Vagina (tissue), 2 donors: ENCODE data around the gene KDM4B. TPM values are rescaled to one million over a fixed set of nuclear protein-coding genes. Genes with fewer than 3 reads are reported as not detected.

Source experiments
- DNase-seq, 2 donors: peaks; one replicate each; pipeline ENCODE4 v3.0.0-alpha.2; 2017; ENCODE audit errors: extremely low spot score in 2 of 2
- H3K27ac ChIP-seq: fragments of 200-600 bp; sonication (generic); one replicate; pipeline ENCODE4 v1.5.1; 2019
- H3K27me3 ChIP-seq: fragments of 200-600 bp; sonication (generic); one replicate; pipeline ENCODE4 v1.5.1; 2019
- H3K36me3 ChIP-seq, 2 donors: fragments of 200-600 bp; sonication (generic); one replicate each; pipeline ENCODE4 v1.5.1; 2017 to 2019
- H3K4me1 ChIP-seq: fragments of 200-600 bp; sonication (generic); one replicate; pipeline ENCODE4 v1.5.1; 2019
- H3K4me3 ChIP-seq, 2 donors: fragments of 200-600 bp; sonication (generic); 1 replicate in 1 of 2; 2 replicates in 1 of 2; pipeline ENCODE4 v1.5.1; 2016 to 2019
- H3K9me3 ChIP-seq: fragments of 200-600 bp; sonication (generic); one replicate; pipeline ENCODE4 v1.5.1; 2019
- CTCF ChIP-seq, 3 experiments: fragments of 450-650 bp in 2 of 3; fragments of 200-600 bp in 1 of 3; sonication (generic) in 1 of 3; IDR thresholded peaks; one replicate each; pipeline ENCODE4 v1.5.1; 2017 to 2019; ENCODE audit warnings: antibody characterized with exemption in 3 of 3, mild to moderate bottlenecking in 2 of 3, moderate library complexity in 2 of 3
- POLR2A ChIP-seq, 2 donors: fragments of 450-650 bp; IDR thresholded peaks; one replicate each; pipeline ENCODE4 v1.6.1; 2017; ENCODE audit warnings: antibody characterized with exemption in 2 of 2, mild to moderate bottlenecking in 2 of 2, moderate library complexity in 2 of 2
- POLR2AphosphoS5 ChIP-seq, 2 donors: sonication (generic); formaldehyde crosslinking; IDR thresholded peaks; one replicate each; pipeline ENCODE4 v1.9.0; 2017; ENCODE audit warnings: antibody characterized with exemption in 2 of 2, mild to moderate bottlenecking in 2 of 2, low read depth in 1 of 2; ENCODE audit not compliant: insufficient read depth in 1 of 2
- intact Hi-C: fragments of 100-400 bp; cut with DNase I; formaldehyde crosslinking; loops from one replicate; pipeline ENCODE4 v1.15.1; 2023
- total RNA-seq: library from RNA; depleted of rRNA; stranded (reverse); fragments of >200 nt; gene quantifications from one replicate; pipeline ENCODE4 v1.2.3, GENCODE V29; 2016

KDM4B gene
- total RNA-seq, 1 donor from 2014 or later: 59.7 TPM

GRCh38 chr19:5046339-5047039 lies 77.6 kb downstream of the KDM4B start:
- TF ChIP-seq POLR2AphosphoS5 (IDR thresholded peaks at IDR 0.05; ENCODE audit: insufficient read depth in 1 of 2, low read depth in 1 of 2) (peak in 1 of 2 donors; percentile 12), POLR2A (IDR thresholded peaks at IDR 0.05) (no peak)
- Histone ChIP-seq H3K4me3 (no peak overlapping the region), H3K4me1 (peaks cover 61% of the 10 kb centered on the region), H3K27me3 (no peaks in the 10 kb centered on the region), H3K36me3 (peaks cover 0 to 25% of the 10 kb centered on the region in 2 donors), H3K9me3 (no peaks in the 10 kb centered on the region), H3K27ac (peak overlapping the region; percentile 78)
- DNase-seq: no peak
- intact Hi-C loops: loop anchor here (5.0 kb wide), 3 partner anchors 81 to 531 kb away; no protein-coding TSS in a partner anchor

- TF ChIP-seq CTCF (IDR thresholded peaks at IDR 0.05) (no peak), POLR2A (IDR thresholded peaks at IDR 0.05) (no peak)
- H3K36me3 ChIP-seq: peaks cover 0 to 21% of the 10 kb centered on the region in 2 donors
- H3K27me3 ChIP-seq: no peaks in the 10 kb centered on the region
- DNase-seq: no peak
- intact Hi-C loops: loop anchor here (5.0 kb wide), 3 partner anchors 80 to 530 kb away; no protein-coding TSS in a partner anchor
- peaks cover 55% of the 10 kb centered on the region for H3K4me1 ChIP-seq
- H3K27ac ChIP-seq: peak overlapping the region; percentile 78
- no peak overlapping the region for H3K4me3 ChIP-seq
- H3K9me3 ChIP-seq: no peaks in the 10 kb centered on the region
Measured at GRCh38 chr19:5047251-5047935, 78.5 kb downstream of the KDM4B start.

GRCh38 chr19:5048091-5048726 lies 79.3 kb downstream of the KDM4B start:
- peak; percentile 94 to 95 (median 94) for TF ChIP-seq CTCF (IDR thresholded peaks at IDR 0.05)
- no peak for TF ChIP-seq POLR2A (IDR thresholded peaks at IDR 0.05)
- peak; percentile 29 to 43 for TF ChIP-seq POLR2AphosphoS5 (IDR thresholded peaks at IDR 0.05; ENCODE audit: insufficient read depth in 1 of 2, low read depth in 1 of 2)
- Histone ChIP-seq H3K4me1 (peaks cover 55% of the 10 kb centered on the region), H3K27ac (peak overlapping the region; percentile 78), H3K9me3 (no peaks in the 10 kb centered on the region), H3K27me3 (no peaks in the 10 kb centered on the region), H3K36me3 (peaks cover 0 to 13% of the 10 kb centered on the region in 2 donors), H3K4me3 (peak overlapping the region; percentile 17 to 21)
- intact Hi-C loops: loop anchor here (5.0 kb wide), 3 partner anchors 79 to 529 kb away; no protein-coding TSS in a partner anchor
- DNase-seq: no peak

- H3K27ac ChIP-seq: peak overlapping the region; percentile 78
- intact Hi-C loops: loop anchor here (5.0 kb wide), 3 partner anchors 78 to 528 kb away; no protein-coding TSS in a partner anchor
- H3K36me3 ChIP-seq: peaks cover 0 to 11% of the 10 kb centered on the region in 2 donors
- DNase-seq: no peak
- no peaks in the 10 kb centered on the region for H3K27me3 ChIP-seq
- TF ChIP-seq POLR2A (IDR thresholded peaks at IDR 0.05) (no peak), CTCF (IDR thresholded peaks at IDR 0.05) (no peak), POLR2AphosphoS5 (IDR thresholded peaks at IDR 0.05; ENCODE audit: insufficient read depth in 1 of 2, low read depth in 1 of 2) (no peak)
- no peaks in the 10 kb centered on the region for H3K9me3 ChIP-seq
- H3K4me1 ChIP-seq: peaks cover 55% of the 10 kb centered on the region
- H3K4me3 ChIP-seq: peak overlapping the region; percentile 17 to 21
Measured at GRCh38 chr19:5048727-5049553, 80.0 kb downstream of the KDM4B start.
